Endodermal cell (in vitro differentiated cells): ENCODE results near the gene NOX1. TPM values are rescaled to one million over a fixed set of nuclear protein-coding genes. Genes with fewer than 3 reads are reported as not detected.
"Not testable (repeated sequence)": the region's sequence is repeated elsewhere in the genome, so short reads cannot be mapped to it uniquely, and the experiment has no call there.

Experiments
- DNase-seq: peaks from one replicate; pipeline ENCODE4 v3.0.0-alpha.2; 2017
- H3K27ac ChIP-seq: 2 replicates; pipeline ENCODE4 v1.5.1; 2013; ENCODE audit warnings: mild to moderate bottlenecking, low read depth, low read length, moderate library complexity
- H3K27me3 ChIP-seq: 2 replicates; pipeline ENCODE4 v1.6.1; 2013; ENCODE audit warnings: mild to moderate bottlenecking, low read length, moderate library complexity; ENCODE audit not compliant: insufficient read depth, control insufficient read depth, poor library complexity, severe bottlenecking
- H3K36me3 ChIP-seq: 2 replicates; pipeline ENCODE4 v1.7.0; 2013; ENCODE audit warnings: mild to moderate bottlenecking, low read length, moderate library complexity; ENCODE audit not compliant: control insufficient read depth, insufficient read depth
- H3K4me1 ChIP-seq: one replicate; pipeline ENCODE4 v1.7.0; 2013; ENCODE audit warnings: low read length; ENCODE audit not compliant: control insufficient read depth, insufficient read depth
- H3K4me3 ChIP-seq: 2 replicates; pipeline ENCODE4 v1.5.1; 2013; ENCODE audit warnings: mild to moderate bottlenecking, low read length, moderate library complexity
- H3K9ac ChIP-seq: 2 replicates; pipeline ENCODE4 v1.6.1; 2013; ENCODE audit warnings: mild to moderate bottlenecking, low read length, moderate library complexity; ENCODE audit not compliant: poor library complexity, severe bottlenecking; ENCODE audit errors: extremely low read depth
- H3K9me3 ChIP-seq: 2 replicates; pipeline ENCODE4 v1.6.1; 2013; ENCODE audit warnings: mild to moderate bottlenecking, low read length, moderate library complexity; ENCODE audit not compliant: control insufficient read depth
- H3K27ac Mint-ChIP-seq: 2 replicates; pipeline ENCODE4 v1.8.0; 2020; ENCODE audit warnings: mixed read lengths
- H3K27me3 Mint-ChIP-seq: 2 replicates; pipeline ENCODE4 v1.8.0; 2021; ENCODE audit warnings: mild to moderate bottlenecking, mixed read lengths; ENCODE audit not compliant: insufficient read depth
- H3K36me3 Mint-ChIP-seq: 2 replicates; pipeline ENCODE4 v1.8.0; 2020; ENCODE audit warnings: low read depth, mixed read lengths
- H3K4me1 Mint-ChIP-seq: 2 replicates; pipeline ENCODE4 v1.8.0; 2020; ENCODE audit warnings: mixed read lengths
- H3K4me3 Mint-ChIP-seq: 2 replicates; pipeline ENCODE4 v1.8.0; 2020; ENCODE audit warnings: mild to moderate bottlenecking, moderate library complexity, mixed read lengths
- H3K9me3 Mint-ChIP-seq: 2 replicates; pipeline ENCODE4 v1.8.0; 2020; ENCODE audit warnings: mild to moderate bottlenecking, mixed read lengths
- CTCF ChIP-seq: fragments of 200-600 bp; sonication (generic); conservative IDR thresholded peaks from 2 replicates; pipeline ENCODE4 v1.5.0; 2021; ENCODE audit warnings: antibody characterized with exemption, mild to moderate bottlenecking
- WGBS, 2 experiments: methylation state at CpG; one replicate each; pipeline versions ENCODE4 v1.1.5 to v1.1.7; 2013; ENCODE audit warnings: missing lambda C conversion rate in 2 of 2, mixed read lengths in 1 of 2; ENCODE audit not compliant: insufficient coverage in 1 of 2, insufficient read length in 1 of 2; 5-methylcytosine and 5-hydroxymethylcytosine counted together
- total RNA-seq, 2 donors: library from RNA; stranded (reverse); fragmentation: NEBNext Ultra II Directional in 1 of 2; extraction: Animal tissue kit (Norgen Biotek cat#: 25700) in 1 of 2; gene quantifications; 2 replicates in 1 of 2; 3 replicates in 1 of 2; pipeline ENCODE4 v1.2.1, GENCODE V29; 2021

Gene NOX1
- total RNA-seq, 2 donors from 2014 or later: not detected

- DNase-seq: no peak
- H3K27ac ChIP-seq: no peak overlapping the region
These were observed 54.7 kb downstream of the NOX1 start for GRCh38 chrX:100819534-100819836.

GRCh38 chrX:100817340-100817739 lies 56.8 kb downstream of the NOX1 start:
- WGBS, 2 experiments: 83% methylated on average over 2 of the region's 2 CpGs; no CpG with 5 or more reads in 1 of the 2 experiments
- Mint-ChIP-seq H3K4me3 (no peak overlapping the region), H3K4me1 (peaks cover 15% of the 10 kb centered on the region), H3K27ac (no peak overlapping the region), H3K9me3 (peaks cover 66% of the 10 kb centered on the region), H3K36me3 (peaks cover 6% of the 10 kb centered on the region), H3K27me3 (peaks cover 3% of the 10 kb centered on the region)
- no peak overlapping the region for H3K9ac ChIP-seq
- no peak for DNase-seq
- TF ChIP-seq CTCF: no peak
- H3K27ac ChIP-seq: no peak overlapping the region
- H3K9me3 ChIP-seq: no peaks in the 10 kb centered on the region
- peaks cover 4% of the 10 kb centered on the region for H3K36me3 ChIP-seq
- no peaks in the 10 kb centered on the region for H3K4me1 ChIP-seq
- H3K4me3 ChIP-seq: no peak overlapping the region
- H3K27me3 ChIP-seq: no peaks in the 10 kb centered on the region

More at GRCh38 chrX:100819534-100819836, 54.7 kb downstream of the NOX1 start:
- Histone ChIP-seq H3K9me3 (no peaks in the 10 kb centered on the region), H3K4me1 (no peaks in the 10 kb centered on the region), H3K4me3 (peak overlapping the region; percentile 88), H3K9ac (no peak overlapping the region), H3K36me3 (peaks cover 20% of the 10 kb centered on the region), H3K27me3 (no peaks in the 10 kb centered on the region)
- Mint-ChIP-seq H3K27ac (peak overlapping the region; percentile 20), H3K36me3 (peaks cover 11% of the 10 kb centered on the region), H3K27me3 (peaks cover 3% of the 10 kb centered on the region), H3K9me3 (peaks cover 62% of the 10 kb centered on the region), H3K4me1 (peaks cover 9% of the 10 kb centered on the region), H3K4me3 (peak overlapping the region; percentile 85)
- no peak for TF ChIP-seq CTCF
- WGBS, 2 experiments: 63 to 100% methylated on average over 4 to 15 of the region's 15 CpGs

GRCh38 chrX:100812216-100813158 lies 61.7 kb downstream of the NOX1 start:
- no peak for TF ChIP-seq CTCF
- peaks cover 22% of the 10 kb centered on the region for H3K4me1 Mint-ChIP-seq
- peaks cover 83% of the 10 kb centered on the region for H3K9me3 Mint-ChIP-seq
- DNase-seq: peak; percentile 85
- peaks cover 8% of the 10 kb centered on the region for H3K36me3 Mint-ChIP-seq
- peak overlapping the region; percentile 96 for H3K27ac Mint-ChIP-seq
- Histone ChIP-seq H3K27ac (no peak overlapping the region), H3K4me3 (peak overlapping the region; percentile 64), H3K9me3 (no peaks in the 10 kb centered on the region), H3K36me3 (no peaks in the 10 kb centered on the region), H3K4me1 (no peaks in the 10 kb centered on the region), H3K27me3 (no peaks in the 10 kb centered on the region), H3K9ac (no peak overlapping the region)
- peak overlapping the region; percentile 29 for H3K4me3 Mint-ChIP-seq
- WGBS, 2 experiments: 0 to 28% methylated on average over 1 to 12 of the region's 12 CpGs
- peaks cover 3% of the 10 kb centered on the region for H3K27me3 Mint-ChIP-seq

- WGBS, 2 experiments: 89% methylated on average over 5 of the region's 7 CpGs; no CpG with 5 or more reads in 1 of the 2 experiments
- not testable (repeated sequence) for H3K27ac ChIP-seq, H3K4me3 ChIP-seq, H3K27me3 Mint-ChIP-seq, H3K4me3 Mint-ChIP-seq, H3K36me3 Mint-ChIP-seq, H3K27ac Mint-ChIP-seq, H3K4me1 ChIP-seq, H3K27me3 ChIP-seq, H3K36me3 ChIP-seq, DNase-seq, H3K9me3 ChIP-seq, H3K9ac ChIP-seq
- H3K9me3 Mint-ChIP-seq: peaks cover 86% of the 10 kb centered on the region
- H3K4me1 Mint-ChIP-seq: peaks cover 21% of the 10 kb centered on the region
These were observed 65.9 kb downstream of the NOX1 start for GRCh38 chrX:100808265-100808664.
